Activated gamma-delta T cell treated with Interleukin-2 at 50 U/mL for 16 hours (primary cell): ENCODE results near the gene GAL3ST2.
"Not testable (repeated sequence)": the region's sequence is repeated elsewhere in the genome, so short reads cannot be mapped to it uniquely, and the experiment has no call there.

Source experiments
- DNase-seq: peaks from one replicate; pipeline ENCODE4 v3.0.0-alpha.2; 2020

GAL3ST2 gene

DNA sequence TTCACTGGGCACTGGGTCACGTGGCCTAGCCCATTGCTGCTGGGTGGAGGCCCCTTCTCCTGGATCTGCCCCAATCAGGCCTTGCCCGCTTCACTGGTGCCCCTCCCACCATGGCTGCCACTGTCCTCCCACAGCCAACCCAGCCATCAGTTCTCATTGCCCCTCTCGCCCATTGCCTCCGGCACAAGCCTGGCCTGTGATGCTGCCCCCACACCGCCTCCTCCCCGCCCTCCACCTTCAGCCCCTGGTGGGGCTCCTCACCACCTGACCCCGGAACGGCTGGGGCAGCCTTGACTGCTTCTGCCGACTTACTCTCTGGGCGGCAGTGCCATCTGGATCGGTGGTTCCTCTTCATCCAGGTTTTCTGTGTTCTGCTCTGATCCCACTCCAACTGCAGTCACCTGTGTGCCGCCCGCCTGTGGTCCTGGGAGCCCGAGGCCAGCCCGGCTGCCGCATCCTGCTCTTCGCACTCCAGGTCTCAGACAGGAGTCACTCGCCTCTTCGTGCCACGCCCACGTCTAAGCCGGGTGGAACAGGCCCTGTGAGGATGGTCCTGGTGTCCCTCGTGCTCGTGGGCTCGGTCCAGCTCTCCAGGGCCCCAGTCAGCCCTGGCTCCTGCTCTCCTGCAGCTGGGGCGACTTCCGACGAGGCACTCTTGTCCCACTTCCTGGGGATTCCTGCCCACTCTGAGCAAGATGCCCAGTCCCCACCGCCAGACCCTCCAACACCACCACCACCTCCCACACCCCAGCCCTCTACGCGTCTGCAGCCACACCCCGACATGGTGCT, 28.0 kb upstream of the GAL3ST2 start:
- DNase-seq = no peak

DNA sequence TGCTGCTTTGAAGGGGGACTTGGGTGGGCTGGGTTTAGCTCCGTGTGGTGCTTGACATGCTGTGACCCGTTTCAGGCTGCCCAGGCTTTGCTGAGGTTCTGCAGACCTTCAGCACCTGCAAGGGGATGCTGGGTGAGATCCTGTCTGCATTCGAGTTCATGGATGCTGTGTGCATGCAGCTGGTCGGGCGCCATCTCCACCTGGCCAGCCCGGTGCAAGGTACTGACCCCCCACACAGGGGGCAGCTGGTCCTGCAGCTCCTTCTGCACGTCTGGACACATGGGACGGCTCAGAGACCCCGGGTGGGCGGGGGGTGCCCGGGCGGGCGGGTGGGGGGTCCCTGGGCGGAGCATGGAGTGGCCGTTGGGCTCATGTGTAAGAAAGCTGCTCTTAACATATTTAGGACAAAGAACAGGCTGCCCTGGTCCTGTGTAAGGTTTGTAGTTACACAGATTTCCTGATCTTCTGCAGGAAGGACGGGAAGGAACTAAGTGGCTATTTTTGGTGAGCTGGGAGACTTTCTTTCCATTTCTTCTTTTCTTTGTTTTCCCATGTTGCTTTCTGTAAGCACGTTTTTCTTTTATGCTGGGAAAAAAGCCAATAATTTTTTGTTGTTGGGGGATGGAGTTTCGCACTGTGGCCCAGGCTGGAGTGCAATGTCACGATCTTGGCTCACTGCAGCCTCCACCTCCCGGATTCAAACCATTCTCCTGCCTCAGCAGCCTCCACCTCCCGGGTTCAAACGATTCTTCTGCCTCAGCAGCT, 26.4 kb upstream of the GAL3ST2 start:
- DNase-seq = no peak

DNA sequence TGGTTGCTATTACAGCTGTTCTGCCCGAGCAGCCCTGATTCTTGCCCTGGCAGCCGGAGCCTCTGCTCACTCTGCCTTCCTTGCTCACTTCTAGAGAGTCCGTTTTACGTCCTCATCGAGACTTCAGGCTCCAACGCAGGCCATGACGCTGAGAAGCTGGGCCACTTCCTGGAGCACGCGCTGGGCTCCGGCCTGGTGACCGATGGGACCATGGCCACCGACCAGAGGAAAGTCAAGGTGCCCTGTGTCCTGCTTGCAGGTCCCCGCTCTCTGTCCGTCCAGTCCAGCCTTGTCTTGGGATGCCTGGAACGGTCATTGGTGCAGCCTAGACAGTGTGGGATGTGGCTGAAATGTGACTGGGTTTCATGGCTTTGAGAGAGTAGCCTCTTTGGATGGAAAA, 25.5 kb upstream of the GAL3ST2 start:
- DNase-seq = no peak

DNA sequence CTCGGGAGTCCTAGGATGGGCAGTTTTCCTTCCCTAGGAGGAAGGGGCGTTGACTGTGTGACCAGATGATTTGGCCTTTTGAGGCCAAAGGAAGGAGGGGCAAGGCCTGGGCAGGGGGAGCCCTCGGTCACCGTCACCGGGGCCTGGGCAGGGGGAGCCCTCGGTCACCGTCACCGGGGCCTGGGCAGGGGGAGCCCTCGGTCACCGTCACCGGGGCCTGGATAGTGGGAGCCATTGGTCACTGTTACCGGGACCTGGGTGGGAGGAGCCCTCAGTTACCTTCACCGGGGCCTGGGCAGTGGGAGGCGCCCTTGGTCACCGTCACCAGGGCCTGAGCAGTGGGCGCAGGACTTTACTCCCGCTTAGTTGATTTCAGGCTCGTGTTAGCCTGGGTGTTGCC, 24.8 kb upstream of the GAL3ST2 start:
- DNase-seq = no peak

DNA sequence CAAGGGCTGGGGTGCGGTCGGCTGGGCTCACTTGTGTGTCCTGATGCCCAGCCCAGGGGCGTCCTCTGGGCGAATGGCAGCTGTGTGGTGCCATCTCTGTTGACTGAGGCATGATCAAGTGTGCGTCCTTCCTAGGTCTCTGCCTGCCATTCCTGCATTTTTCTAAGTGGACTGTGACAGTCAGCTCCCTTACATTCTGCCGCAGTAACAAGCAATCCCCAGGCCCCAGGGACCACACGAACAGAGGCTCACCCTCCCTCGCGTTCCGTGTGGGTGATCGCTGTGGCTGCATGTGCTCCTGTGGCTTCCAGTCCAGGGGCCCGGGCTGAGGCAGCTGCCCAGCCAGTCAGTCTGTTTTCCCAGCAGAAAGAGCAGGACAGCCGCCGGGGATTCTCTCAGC, 24.4 kb upstream of the GAL3ST2 start:
- DNase-seq = no peak

DNA sequence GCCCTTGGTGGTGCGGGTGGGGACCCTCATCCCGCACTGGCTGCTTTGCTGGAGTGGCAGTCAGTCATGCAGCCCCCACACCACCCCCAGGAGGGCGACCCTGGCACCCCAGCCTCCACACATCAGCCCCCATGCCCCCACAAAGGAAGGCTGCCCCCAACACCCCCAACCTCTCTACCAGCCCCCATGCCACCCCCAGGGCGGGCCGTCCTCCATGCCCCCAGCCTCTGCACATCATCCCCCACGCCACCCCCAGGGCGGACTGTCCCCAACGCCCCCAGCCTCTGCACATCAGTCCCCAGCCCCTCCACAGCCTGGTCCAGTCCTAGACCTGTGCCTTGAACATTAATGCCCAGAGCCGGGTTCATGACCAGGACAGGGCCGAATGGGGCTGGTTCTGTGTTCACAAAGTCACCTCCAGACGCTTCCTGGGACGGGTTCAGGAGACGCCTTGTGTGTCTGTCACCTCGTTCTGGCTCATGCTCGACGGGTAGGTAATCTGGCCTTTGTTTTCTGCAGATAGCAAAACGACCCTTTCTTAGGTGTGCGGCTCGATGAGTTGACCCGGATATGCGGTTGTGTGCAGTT, 23.8 kb upstream of the GAL3ST2 start:
- DNase-seq = no peak

DNA sequence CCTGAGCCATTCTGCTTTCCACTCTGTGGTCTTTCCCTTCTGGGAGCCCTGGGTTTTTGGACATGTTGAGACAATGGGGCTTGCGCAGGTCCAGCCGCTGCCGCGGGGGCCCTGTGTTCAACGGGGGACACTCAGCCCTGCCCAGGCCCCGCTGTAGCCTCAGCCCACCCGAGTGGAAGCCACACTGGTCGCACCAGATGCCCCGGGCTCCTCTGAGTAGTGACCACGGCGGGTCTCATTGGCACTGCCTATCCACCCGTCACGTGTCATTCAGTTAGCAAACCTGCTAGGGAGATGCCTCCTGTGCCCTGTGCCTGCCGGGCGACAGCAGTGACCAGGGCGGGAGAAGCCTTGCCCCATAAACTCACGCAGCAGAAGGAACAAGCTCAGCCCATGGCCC, 23.1 kb upstream of the GAL3ST2 start:
- no peak for DNase-seq

DNA sequence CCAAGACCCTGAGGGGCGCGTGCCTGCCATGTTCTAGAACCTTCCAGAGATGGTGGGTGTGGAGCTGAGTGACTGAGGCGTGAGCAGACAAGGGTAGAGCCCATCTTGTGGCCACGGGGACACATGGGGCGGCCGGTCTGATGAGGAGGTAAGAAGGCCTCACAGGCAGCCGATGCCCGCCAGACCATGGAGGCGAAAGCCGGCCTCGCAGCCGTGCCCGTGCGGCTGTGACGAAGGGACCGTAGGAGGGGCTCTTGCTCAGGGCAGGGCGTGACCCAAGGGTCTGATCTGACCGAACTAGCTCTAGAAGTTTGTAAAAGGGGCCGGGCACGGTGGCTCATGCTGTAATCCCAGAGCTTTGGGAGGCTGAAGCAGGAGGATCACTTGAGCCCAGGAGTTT, 22.6 kb upstream of the GAL3ST2 start:
- no peak for DNase-seq

DNA sequence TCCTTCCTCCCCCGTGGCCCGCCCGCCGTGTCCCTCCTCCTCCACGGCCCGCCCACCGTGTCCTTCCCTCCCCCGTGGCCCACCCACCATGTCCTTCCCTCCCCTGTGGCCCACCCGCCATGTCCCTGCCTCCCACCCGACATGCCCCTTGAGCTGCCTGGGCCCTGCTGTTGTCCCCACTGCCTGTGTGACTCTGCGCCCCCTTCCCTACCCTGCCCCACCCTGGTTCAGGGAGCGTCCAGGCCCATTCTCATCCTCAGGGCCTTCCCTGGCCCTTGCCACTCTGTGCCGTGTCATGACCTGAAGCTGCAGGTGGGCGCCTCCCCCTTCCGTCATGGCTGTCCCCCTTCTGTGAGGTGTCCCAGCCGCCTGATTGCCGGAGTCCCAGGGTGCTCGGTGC, 21.5 kb upstream of the GAL3ST2 start:
- no peak for DNase-seq

DNA sequence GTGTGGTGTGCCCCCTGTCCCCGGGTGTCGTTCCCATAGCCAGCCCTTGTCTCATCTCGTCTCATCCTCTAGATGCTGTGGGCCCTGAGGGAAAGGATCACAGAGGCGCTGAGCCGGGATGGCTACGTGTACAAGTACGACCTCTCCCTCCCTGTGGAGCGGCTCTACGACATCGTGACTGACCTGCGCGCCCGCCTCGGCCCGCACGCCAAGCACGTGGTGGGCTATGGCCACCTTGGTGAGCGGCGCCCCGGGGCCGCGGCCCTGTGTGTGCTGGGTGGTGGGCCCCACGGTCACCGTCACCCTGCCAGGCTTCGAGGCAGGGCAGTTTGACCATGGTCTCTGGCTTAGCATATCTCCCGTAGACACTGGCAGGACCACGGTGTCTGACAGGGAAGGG, 20.8 kb upstream of the GAL3ST2 start:
- DNase-seq = no peak

DNA sequence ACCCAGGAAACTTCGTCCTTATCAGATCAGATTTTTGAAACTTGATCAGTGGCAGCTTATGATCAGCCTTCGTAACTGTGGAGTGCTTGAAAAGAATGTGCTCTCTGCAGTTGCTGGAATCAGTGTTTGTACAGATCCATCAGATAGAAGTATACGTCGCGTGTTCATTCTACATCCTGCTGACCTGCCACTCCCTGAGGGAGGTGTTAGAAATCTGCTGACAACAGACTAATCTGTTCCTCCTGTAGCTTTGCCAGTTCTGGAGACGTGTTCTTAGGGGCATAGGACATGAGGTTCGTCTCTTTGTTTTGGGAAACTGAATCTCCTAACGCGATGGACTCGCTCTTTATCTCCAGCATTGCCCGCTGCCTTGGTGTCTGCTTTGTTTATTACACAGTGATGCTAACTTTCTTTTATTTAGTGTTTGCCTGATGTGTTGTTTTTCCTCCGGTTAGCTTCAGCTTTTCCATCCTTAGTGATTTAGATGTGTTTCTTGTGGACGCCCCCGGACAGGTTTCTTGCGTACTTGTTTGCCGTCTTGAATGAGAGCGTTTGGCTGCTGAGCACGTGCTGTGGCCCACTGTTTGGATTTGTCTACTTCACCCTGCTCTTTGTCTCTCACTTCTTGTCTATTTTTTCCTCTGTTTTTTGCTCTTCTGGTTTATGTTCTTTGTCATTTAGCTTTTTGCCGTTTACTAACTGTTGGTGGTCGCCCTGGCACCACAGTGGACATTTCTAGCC, 17.4 kb upstream of the GAL3ST2 start:
- no peak for DNase-seq

DNA sequence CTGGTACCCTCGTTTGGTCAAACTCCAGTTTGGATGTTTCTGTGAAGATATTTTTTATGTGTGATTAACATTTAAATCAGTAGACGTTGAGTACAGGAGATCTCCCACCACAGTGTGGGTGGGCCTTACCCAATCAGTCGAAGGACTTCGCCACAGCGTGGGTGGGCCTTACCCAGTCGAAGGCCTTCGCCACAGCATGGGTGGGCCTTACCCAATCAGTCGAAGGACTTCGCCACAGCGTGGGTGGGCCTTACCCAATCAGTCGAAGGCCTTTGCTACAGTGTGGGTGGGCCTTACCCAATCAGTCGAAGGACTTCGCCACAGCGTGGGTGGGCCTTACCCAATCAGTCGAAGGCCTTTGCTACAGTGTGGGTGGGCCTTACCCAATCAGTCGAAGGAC, 16.7 kb upstream of the GAL3ST2 start:
- DNase-seq = not testable (repeated sequence)

DNA sequence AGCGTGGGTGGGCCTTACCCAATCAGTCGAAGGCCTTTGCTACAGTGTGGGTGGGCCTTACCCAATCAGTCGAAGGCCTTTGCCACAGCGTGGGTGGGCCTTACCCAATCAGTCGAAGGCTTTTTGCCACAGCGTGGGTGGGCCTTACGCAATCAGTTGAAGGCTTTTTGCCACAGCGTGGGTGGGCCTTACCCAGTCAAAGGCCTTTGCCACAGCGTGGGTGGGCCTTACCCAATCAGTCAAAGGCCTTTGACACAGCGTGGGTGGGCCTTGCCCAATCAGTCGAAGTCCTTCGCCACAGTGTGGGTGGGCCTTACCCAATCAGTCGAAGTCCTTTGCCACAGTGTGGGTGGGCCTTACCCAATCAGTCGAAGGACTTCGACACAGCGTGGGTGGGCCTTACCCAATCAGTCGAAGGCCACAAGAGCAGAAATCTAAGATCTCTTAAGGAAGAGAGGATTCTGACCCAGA, 16.3 kb upstream of the GAL3ST2 start:
- no peak for DNase-seq

DNA sequence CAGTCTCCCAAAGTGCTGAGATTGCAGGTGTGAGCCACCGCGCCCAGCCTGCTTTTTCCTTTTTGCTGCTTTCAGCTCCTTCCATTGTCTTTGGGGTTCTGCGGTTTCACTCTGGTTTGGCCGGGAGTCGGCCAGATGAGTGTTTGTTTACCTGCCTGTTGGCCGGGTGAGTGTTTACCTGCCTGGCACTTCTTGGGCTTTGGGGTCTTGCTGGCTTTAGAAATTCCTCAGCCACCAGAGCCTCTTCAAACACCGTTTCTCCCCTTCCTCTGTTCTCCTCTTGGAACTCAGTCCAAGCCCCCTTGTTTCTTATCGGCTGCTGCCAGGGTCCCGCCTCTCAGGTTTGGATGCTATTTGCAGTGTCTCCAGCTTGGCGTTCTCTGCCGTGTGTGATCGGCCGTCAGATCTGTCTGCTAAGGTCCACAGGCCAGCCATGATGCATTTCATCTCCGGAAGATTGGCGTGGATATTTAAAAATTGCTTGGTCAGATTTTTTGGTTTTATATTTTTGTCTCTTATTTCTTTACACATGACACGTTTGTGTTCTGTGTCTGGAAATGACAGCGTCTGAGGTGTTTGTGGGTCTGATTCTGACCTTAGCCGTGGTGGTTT, 14.2 kb upstream of the GAL3ST2 start:
- DNase-seq = no peak

DNA sequence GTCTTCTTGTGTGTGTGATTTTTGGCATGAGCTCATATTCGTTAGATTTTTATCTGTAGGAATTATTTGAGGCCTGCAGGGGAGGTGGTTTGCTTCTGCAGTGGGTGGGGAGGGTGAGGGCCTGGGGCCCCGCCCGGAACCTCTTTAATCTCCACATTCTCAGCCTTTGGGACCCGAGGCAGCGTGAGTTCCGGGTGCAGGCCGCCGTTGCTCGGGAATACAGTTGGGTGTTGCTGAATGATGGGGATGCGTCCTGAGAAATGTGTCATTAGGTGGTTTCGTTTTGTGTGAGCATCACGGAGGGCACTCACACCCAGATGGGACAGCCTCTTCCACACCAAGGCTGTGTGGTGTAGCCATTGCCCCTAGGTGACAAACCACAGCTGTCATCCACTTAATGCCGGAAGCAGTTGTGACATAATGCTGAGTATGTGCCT, 13.7 kb upstream of the GAL3ST2 start:
- peak; percentile 73 for DNase-seq

DNA sequence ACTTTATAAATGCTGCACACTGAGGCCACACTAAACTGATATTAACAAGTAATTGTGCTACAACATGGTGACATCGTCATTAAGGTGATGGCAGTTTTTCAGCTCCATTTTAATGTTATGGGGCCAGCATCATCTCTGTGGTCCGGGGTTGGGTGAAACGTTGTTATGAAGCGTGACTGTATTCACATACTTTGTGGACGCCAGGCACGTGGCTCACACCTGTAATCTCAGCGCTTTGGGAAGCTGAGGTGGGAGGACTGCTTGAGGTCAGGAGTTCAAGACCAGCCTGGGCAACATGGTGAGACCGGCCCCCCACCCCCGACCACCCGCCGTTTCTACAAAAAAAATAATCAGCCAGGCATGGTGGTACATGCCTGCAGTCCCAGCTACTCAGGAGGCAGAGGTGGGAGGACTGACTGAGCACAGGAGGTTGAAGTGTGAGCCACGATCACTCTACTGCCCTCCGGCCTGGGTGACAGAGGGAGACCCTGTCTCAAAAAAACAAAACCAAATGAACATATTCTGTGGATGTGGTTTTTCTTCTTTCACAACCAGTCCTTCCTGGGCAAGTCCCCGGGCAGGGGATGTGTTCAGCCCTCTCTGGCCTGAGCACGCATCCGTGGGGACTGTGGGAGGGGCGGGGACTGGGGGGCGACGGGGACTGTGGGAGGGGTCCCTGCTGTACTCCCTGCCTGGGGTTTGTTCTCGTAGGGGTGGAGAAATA, 12.9 kb upstream of the GAL3ST2 start:
- no peak for DNase-seq

DNA sequence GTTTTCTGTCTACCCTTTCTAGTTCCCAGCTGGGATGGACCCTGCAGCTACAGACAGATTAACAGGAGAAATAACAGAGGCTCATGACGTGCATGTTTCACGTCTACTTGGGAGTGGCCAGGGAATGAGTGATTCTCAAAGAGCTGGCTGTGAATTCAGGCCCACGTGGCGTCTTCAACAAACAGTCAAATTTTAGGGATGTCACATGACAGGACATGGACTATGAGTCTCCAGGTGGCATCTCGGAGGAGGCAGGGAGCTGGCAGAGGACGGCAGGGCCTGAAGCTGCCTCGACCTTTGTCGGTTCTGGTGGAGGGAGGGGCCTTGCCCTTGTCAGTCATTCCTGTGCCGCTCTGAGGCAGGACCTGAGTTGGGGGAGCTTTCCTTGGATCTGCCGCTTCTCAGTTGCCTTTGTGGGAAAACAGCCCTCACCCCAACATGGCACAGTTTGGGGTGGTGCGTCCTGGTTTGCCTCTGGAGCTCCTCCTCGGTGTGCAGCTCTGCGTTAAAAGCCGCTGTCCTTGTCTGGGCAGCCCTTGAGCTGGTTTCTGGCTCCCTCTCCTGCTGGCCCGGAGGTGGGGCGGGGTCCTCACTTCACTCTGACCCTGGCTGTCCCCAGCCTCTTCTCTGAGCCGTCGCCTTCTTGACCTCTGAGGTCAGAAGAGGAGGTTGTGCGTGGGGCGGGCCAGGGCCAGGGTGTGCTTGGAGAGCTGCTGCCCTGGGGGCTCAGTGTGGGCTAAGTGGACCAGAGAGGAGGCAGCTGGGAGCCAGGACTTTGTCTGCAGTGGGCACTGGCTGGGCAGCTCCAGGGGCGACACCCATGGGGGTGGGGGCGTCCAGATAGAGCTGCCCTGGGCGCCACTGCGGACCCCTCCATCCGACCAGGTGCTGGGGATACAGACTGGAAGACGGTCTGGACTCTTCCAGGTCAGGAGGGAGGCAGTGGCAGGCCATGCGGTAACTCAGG, 12.1 kb upstream of the GAL3ST2 start:
- no peak for DNase-seq

DNA sequence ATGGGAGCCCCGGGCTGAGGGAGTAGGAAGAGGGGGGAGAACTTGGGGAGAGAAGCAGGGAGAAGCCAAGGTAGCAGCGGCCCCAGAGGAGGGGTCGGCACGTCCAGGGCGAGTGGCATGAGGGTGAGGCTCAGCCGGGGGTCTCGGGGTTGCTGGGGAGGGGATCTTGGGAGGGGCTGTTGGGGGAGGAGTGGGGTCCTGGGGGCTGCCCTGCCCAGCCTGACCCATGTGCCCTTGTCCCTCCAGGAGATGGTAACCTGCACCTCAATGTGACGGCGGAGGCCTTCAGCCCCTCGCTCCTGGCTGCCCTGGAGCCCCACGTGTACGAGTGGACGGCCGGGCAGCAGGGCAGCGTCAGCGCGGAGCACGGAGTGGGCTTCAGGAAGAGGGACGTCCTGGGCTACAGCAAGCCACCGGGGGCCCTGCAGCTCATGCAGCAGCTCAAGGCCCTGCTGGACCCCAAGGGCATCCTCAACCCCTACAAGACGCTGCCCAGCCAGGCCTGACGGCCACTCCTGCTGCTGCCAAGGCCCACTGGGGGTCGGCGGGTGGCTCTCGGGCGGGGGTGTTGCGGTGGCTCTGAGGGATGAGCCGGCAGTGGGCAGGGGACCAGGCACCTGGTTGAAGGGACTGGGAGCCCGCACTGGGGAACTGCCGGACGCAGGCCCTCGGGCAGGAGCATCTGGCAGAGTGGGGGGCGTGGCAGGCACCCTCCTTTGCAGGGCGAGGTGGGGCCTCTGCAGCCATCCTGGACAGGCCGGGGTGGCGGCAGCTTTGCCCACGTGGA, 9.0 kb upstream of the GAL3ST2 start:
- DNase-seq = no peak

DNA sequence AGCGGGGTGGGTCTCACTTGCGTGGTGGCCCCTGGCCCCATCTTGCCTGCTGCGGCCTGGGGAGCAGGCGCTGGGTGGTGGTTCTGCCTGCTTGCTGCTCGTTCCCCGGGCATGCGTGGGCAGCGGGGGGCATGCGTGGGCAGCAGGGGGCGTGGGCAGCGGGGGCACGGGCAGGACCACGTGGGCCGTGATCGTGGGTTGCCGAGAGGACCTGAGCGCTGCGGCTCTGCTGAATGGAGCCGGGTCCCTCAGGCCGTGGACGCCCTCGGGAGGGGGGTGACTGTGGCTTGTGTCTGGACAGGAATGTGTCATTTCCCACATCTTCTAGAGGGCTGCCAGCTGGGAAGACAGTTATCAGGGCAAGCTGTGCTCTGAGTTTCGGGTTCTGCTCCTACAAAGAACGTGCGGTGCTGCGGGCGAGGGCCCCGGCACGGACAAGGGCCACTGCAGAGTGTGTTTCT, 8.3 kb upstream of the GAL3ST2 start:
- no peak for DNase-seq

DNA sequence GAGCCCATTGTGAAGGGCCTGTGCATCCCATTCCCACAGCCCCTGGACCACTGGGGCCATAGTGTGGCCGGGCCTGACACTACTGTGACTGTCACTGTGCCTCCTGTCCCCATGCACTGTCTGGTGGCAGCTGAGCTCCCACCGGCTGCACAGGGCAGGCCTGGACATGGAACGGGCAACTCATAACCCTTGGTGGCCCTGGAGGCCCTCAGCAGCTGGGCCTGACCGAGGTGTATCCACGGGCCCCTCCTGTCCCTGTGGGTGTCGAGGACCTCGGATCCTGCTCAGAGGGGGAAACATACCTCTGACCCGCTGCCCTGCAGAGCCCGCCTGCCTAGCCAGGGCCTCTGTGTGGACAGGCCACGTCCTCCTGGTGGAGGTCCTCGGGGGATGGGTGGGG, 7.8 kb upstream of the GAL3ST2 start:
- no peak for DNase-seq
